ENCODE results near the gene PSMB7.
A peak's percentile ranks its signal among the peaks of the same experiment; 100 is the strongest.

The PSMB7 gene

GRCh38 chr9:124415102-124415851 is at the start of gene PSMB7:
Gene PSMB7 (minus strand): TSS chr9:124415442. CDS start chr9:124415425, 17 bp downstream.
- Mint-ChIP-seq H3K27ac (peak within 1 kb of the TSS; percentile 98), H3K4me1 (peaks cover 44% of the 10 kb centered on the region), H3K27me3 (no peaks in the 10 kb centered on the region), H3K9me3 (peaks cover 3% of the 10 kb centered on the region), H3K36me3 (ENCODE audit: low read depth) (peaks cover 43% of the 10 kb centered on the region), H3K4me3 (peak within 1 kb of the TSS; percentile 98)
- ATAC-seq (peak; percentile 87), DNase-seq (peak; percentile 98)

GRCh38 chr9:124462739-124463138 is 47.5 kb upstream of the PSMB7 start:
- Mint-ChIP-seq H3K36me3 (ENCODE audit: low read depth) (no peaks in the 10 kb centered on the region), H3K4me1 (no peaks in the 10 kb centered on the region), H3K4me3 (no peak overlapping the region), H3K27ac (no peak overlapping the region), H3K9me3 (no peaks in the 10 kb centered on the region), H3K27me3 (peaks cover 3% of the 10 kb centered on the region)
- no peak for DNase-seq
- no peak for ATAC-seq

GRCh38 chr9:124458441-124458840 is 43.2 kb upstream of the PSMB7 start:
- no peaks in the 10 kb centered on the region for H3K4me1 Mint-ChIP-seq
- peaks cover 4% of the 10 kb centered on the region for H3K27me3 Mint-ChIP-seq
- no peaks in the 10 kb centered on the region for H3K36me3 Mint-ChIP-seq (ENCODE audit: low read depth)
- no peak overlapping the region for H3K27ac Mint-ChIP-seq
- no peak overlapping the region for H3K4me3 Mint-ChIP-seq
- DNase-seq (no peak), ATAC-seq (no peak)
- no peaks in the 10 kb centered on the region for H3K9me3 Mint-ChIP-seq

GRCh38 chr9:124457887-124458431 is 42.7 kb upstream of the PSMB7 start:
- Mint-ChIP-seq H3K4me3 (no peak overlapping the region), H3K36me3 (ENCODE audit: low read depth) (no peaks in the 10 kb centered on the region), H3K9me3 (no peaks in the 10 kb centered on the region), H3K27me3 (peaks cover 4% of the 10 kb centered on the region), H3K4me1 (no peaks in the 10 kb centered on the region), H3K27ac (no peak overlapping the region)
- ATAC-seq (no peak), DNase-seq (no peak)

- Mint-ChIP-seq H3K4me3 (no peak overlapping the region), H3K4me1 (no peaks in the 10 kb centered on the region), H3K27me3 (peaks cover 10% of the 10 kb centered on the region), H3K36me3 (ENCODE audit: low read depth) (no peaks in the 10 kb centered on the region), H3K27ac (no peak overlapping the region), H3K9me3 (no peaks in the 10 kb centered on the region)
- DNase-seq (no peak), ATAC-seq (no peak)
Observed at GRCh38 chr9:124457079-124457886, 42.0 kb upstream of the PSMB7 start.

GRCh38 chr9:124456341-124457078 is 41.3 kb upstream of the PSMB7 start:
- Mint-ChIP-seq H3K9me3 (no peaks in the 10 kb centered on the region), H3K36me3 (ENCODE audit: low read depth) (no peaks in the 10 kb centered on the region), H3K27ac (no peak overlapping the region), H3K4me3 (no peak overlapping the region), H3K27me3 (peaks cover 15% of the 10 kb centered on the region), H3K4me1 (no peaks in the 10 kb centered on the region)
- no peak for DNase-seq
- no peak for ATAC-seq

GRCh38 chr9:124455820-124456219 is 40.6 kb upstream of the PSMB7 start:
- Mint-ChIP-seq H3K9me3 (no peaks in the 10 kb centered on the region), H3K4me1 (no peaks in the 10 kb centered on the region), H3K4me3 (no peak overlapping the region), H3K36me3 (ENCODE audit: low read depth) (no peaks in the 10 kb centered on the region), H3K27me3 (peaks cover 22% of the 10 kb centered on the region), H3K27ac (no peak overlapping the region)
- DNase-seq (no peak), ATAC-seq (no peak)

- H3K4me1 Mint-ChIP-seq, result no peaks in the 10 kb centered on the region
- H3K27ac Mint-ChIP-seq, result no peak overlapping the region
- no peaks in the 10 kb centered on the region for H3K36me3 Mint-ChIP-seq (ENCODE audit: low read depth)
- peaks cover 29% of the 10 kb centered on the region for H3K27me3 Mint-ChIP-seq
- DNase-seq (no peak), ATAC-seq (no peak)
- no peaks in the 10 kb centered on the region for H3K9me3 Mint-ChIP-seq
- H3K4me3 Mint-ChIP-seq, result no peak overlapping the region
Observed at GRCh38 chr9:124454791-124455443, 39.7 kb upstream of the PSMB7 start.

GRCh38 chr9:124454296-124454695 is 39.1 kb upstream of the PSMB7 start:
- DNase-seq, result no peak
- Mint-ChIP-seq H3K9me3 (no peaks in the 10 kb centered on the region), H3K27me3 (peaks cover 34% of the 10 kb centered on the region), H3K27ac (no peak overlapping the region), H3K36me3 (ENCODE audit: low read depth) (no peaks in the 10 kb centered on the region), H3K4me3 (no peak overlapping the region), H3K4me1 (no peaks in the 10 kb centered on the region)
- no peak for ATAC-seq

GRCh38 chr9:124453586-124454191 is 38.4 kb upstream of the PSMB7 start:
- Mint-ChIP-seq H3K4me3 (no peak overlapping the region), H3K27ac (no peak overlapping the region), H3K36me3 (ENCODE audit: low read depth) (no peaks in the 10 kb centered on the region), H3K4me1 (no peaks in the 10 kb centered on the region), H3K27me3 (peaks cover 34% of the 10 kb centered on the region), H3K9me3 (no peaks in the 10 kb centered on the region)
- ATAC-seq (no peak), DNase-seq (no peak)

- no peak overlapping the region for H3K4me3 Mint-ChIP-seq
- no peaks in the 10 kb centered on the region for H3K36me3 Mint-ChIP-seq (ENCODE audit: low read depth)
- H3K27ac Mint-ChIP-seq, result no peak overlapping the region
- H3K4me1 Mint-ChIP-seq, result no peaks in the 10 kb centered on the region
- no peak for ATAC-seq
- H3K27me3 Mint-ChIP-seq, result peaks cover 34% of the 10 kb centered on the region
- no peaks in the 10 kb centered on the region for H3K9me3 Mint-ChIP-seq
- no peak for DNase-seq
Observed at GRCh38 chr9:124452841-124453585, 37.8 kb upstream of the PSMB7 start.

GRCh38 chr9:124452326-124452725 is 37.1 kb upstream of the PSMB7 start:
- Mint-ChIP-seq H3K27ac (no peak overlapping the region), H3K9me3 (no peaks in the 10 kb centered on the region), H3K27me3 (peaks cover 34% of the 10 kb centered on the region), H3K36me3 (ENCODE audit: low read depth) (no peaks in the 10 kb centered on the region), H3K4me1 (no peaks in the 10 kb centered on the region), H3K4me3 (no peak overlapping the region)
- ATAC-seq (no peak), DNase-seq (no peak)

GRCh38 chr9:124450931-124451661 is 35.9 kb upstream of the PSMB7 start:
- ATAC-seq (no peak), DNase-seq (no peak)
- no peaks in the 10 kb centered on the region for H3K36me3 Mint-ChIP-seq (ENCODE audit: low read depth)
- no peaks in the 10 kb centered on the region for H3K4me1 Mint-ChIP-seq
- H3K27me3 Mint-ChIP-seq, result peaks cover 34% of the 10 kb centered on the region
- H3K27ac Mint-ChIP-seq, result no peak overlapping the region
- no peak overlapping the region for H3K4me3 Mint-ChIP-seq
- no peaks in the 10 kb centered on the region for H3K9me3 Mint-ChIP-seq
